CD4-positive, alpha-beta T cell treated with Interleukin-6 at 100 ng/mL for 8 hours (primary cell): ENCODE results near the gene NR4A2.
"Not testable (repeated sequence)": the region's sequence is repeated elsewhere in the genome, so short reads cannot be mapped to it uniquely, and the experiment has no call there.

Experiments used
- DNase-seq: peaks from one replicate; pipeline ENCODE4 v3.0.0-alpha.2; 2020; ENCODE audit warnings: mixed read lengths, low spot score

The NR4A2 gene

GRCh38 chr2:156321243-156321904 is 11.1 kb downstream of the NR4A2 start:
- DNase-seq: no peak

- no peak for DNase-seq
These were observed 11.9 kb downstream of the NR4A2 start for GRCh38 chr2:156320486-156321098.

- no peak for DNase-seq
These were observed 12.6 kb downstream of the NR4A2 start for GRCh38 chr2:156319811-156320485.

GRCh38 chr2:156317631-156318030 is 14.9 kb downstream of the NR4A2 start:
- DNase-seq: no peak

GRCh38 chr2:156311976-156312375 is 20.5 kb downstream of the NR4A2 start:
- DNase-seq: no peak

- DNase-seq: no peak
These were observed 21.7 kb downstream of the NR4A2 start for GRCh38 chr2:156310773-156311172.

GRCh38 chr2:156309917-156310316 is 22.6 kb downstream of the NR4A2 start:
- DNase-seq: no peak

GRCh38 chr2:156309167-156309566 is 23.4 kb downstream of the NR4A2 start:
- no peak for DNase-seq

- no peak for DNase-seq
These were observed 25.7 kb downstream of the NR4A2 start for GRCh38 chr2:156306821-156307220.

GRCh38 chr2:156305121-156305520 is 27.4 kb downstream of the NR4A2 start:
- DNase-seq: no peak

- DNase-seq: no peak
These were observed 32.2 kb downstream of the NR4A2 start for GRCh38 chr2:156300337-156300736.

GRCh38 chr2:156294945-156295580 is 37.5 kb downstream of the NR4A2 start:
- DNase-seq: no peak

GRCh38 chr2:156293382-156293781 is 39.1 kb downstream of the NR4A2 start:
- not testable (repeated sequence) for DNase-seq

GRCh38 chr2:156279446-156280150 is 52.9 kb downstream of the NR4A2 start:
- no peak for DNase-seq
